Endothelial cell of umbilical vein (primary cell): ENCODE data around the gene OSBPL1A. TPM values are rescaled to one million over a fixed set of nuclear protein-coding genes. Genes with fewer than 3 reads are reported as not detected.

Source experiments
- BruUV-seq: library from RNA; stranded (reverse); fragments of 400-500 nt; replicated peaks from 2 replicates; lab custom pipeline; 2021; lab: Mats Ljungman, UMichigan
- CTCF ChIA-PET: fragments of 300-600, 350-600 bp; sonication (Branson Sonifier 250); formaldehyde crosslinking; loops from one replicate; lab custom pipeline; 2021; ENCODE audit warnings: antibody characterized with exemption, inconsistent platforms; lab: Charles Lee
- POLR2A ChIA-PET: fragments of 300-600, 350-600 bp; sonication (Branson Sonifier 250); formaldehyde crosslinking; loops from one replicate; lab custom pipeline; 2021; ENCODE audit warnings: antibody characterized with exemption, inconsistent platforms; lab: Charles Lee
- DNase-seq: peaks from one replicate; pipeline ENCODE4 v3.0.0-alpha.2; 2011; ENCODE audit warnings: low read depth, low spot score
- FAIRE-seq: peaks from 2 replicates; lab custom pipeline; 2011; peaks lifted over from hg19 to GRCh38; lab: Jason Lieb, UNC
- H2AFZ ChIP-seq: 2 replicates; pipeline ENCODE4 v1.6.0; 2012; ENCODE audit warnings: low read depth, low read length, control low read depth, inconsistent platforms
- H3K27ac ChIP-seq: 2 replicates; pipeline ENCODE4 v1.5.1; 2011; ENCODE audit warnings: low read depth, mild to moderate bottlenecking, control low read depth, low read length, moderate library complexity; ENCODE audit not compliant: insufficient read depth
- H3K27me3 ChIP-seq, 2 experiments: 2 replicates each; pipeline versions ENCODE4 v1.6.0 to v1.6.1; 2011; ENCODE audit warnings: low read length in 2 of 2, mixed read lengths in 1 of 2; ENCODE audit not compliant: control insufficient read depth in 2 of 2, insufficient read depth in 2 of 2
- H3K36me3 ChIP-seq, 2 experiments: 2 replicates in 1 of 2; 3 replicates in 1 of 2; pipeline ENCODE4 v1.5.1; 2011; ENCODE audit warnings: low read length in 2 of 2, mild to moderate bottlenecking in 1 of 2, moderate library complexity in 1 of 2; ENCODE audit not compliant: control insufficient read depth in 2 of 2, insufficient read depth in 2 of 2; ENCODE audit errors: extremely low read depth in 1 of 2
- H3K4me1 ChIP-seq: 3 replicates; pipeline ENCODE4 v1.5.1; 2011; ENCODE audit warnings: mild to moderate bottlenecking, low read length; ENCODE audit not compliant: control insufficient read depth, insufficient read depth; ENCODE audit errors: extremely low read depth
- H3K4me2 ChIP-seq: 2 replicates; pipeline ENCODE4 v1.6.1; 2011; ENCODE audit warnings: low read length, control low read depth, mixed read lengths; ENCODE audit not compliant: insufficient read depth
- H3K4me3 ChIP-seq, 3 experiments: fragments of 200-600 bp in 1 of 3; sonication (generic), shearing (Covaris generic) in 1 of 3; replicated peaks in 1 of 3; 2 replicates each; pipeline ENCODE4 v1.5.1; 2011 to 2016; ENCODE audit warnings: control low read depth in 3 of 3, low read length in 3 of 3, mild to moderate bottlenecking in 2 of 3, inconsistent platforms in 1 of 3, low read depth in 1 of 3, moderate library complexity in 1 of 3; ENCODE audit not compliant: insufficient read depth in 1 of 3
- H3K79me2 ChIP-seq: 2 replicates; pipeline ENCODE4 v1.6.0; 2012; ENCODE audit warnings: low read length, inconsistent platforms; ENCODE audit not compliant: control insufficient read depth, insufficient read depth
- H3K9ac ChIP-seq: replicated peaks from 2 replicates; pipeline ENCODE3; 2011; ENCODE audit warnings: low read length, control low read depth; ENCODE audit not compliant: insufficient read depth; ENCODE audit errors: extremely low read depth
- H3K9me1 ChIP-seq: replicated peaks from 3 replicates; pipeline ENCODE4 v1.6.0; 2011; ENCODE audit warnings: mild to moderate bottlenecking, low read length; ENCODE audit not compliant: control insufficient read depth, insufficient read depth; ENCODE audit errors: extremely low read depth
- H3K9me3 ChIP-seq: replicated peaks from 2 replicates; pipeline ENCODE4 v1.5.1; 2012; ENCODE audit warnings: low read length, inconsistent platforms; ENCODE audit not compliant: control insufficient read depth, insufficient read depth
- H4K20me1 ChIP-seq: replicated peaks from 2 replicates; pipeline ENCODE3; 2011; ENCODE audit warnings: mild to moderate bottlenecking, low read length; ENCODE audit not compliant: control insufficient read depth, insufficient read depth; ENCODE audit errors: extremely low read depth
- CTCF ChIP-seq, 2 donors: IDR thresholded peaks; 1 replicate in 1 of 2; 2 replicates in 1 of 2; pipeline ENCODE4 v1.5.1; 2011; ENCODE audit warnings: low read length in 2 of 2, mild to moderate bottlenecking in 2 of 2, moderate library complexity in 2 of 2, control low read depth in 1 of 2, inconsistent platforms in 1 of 2, low read depth in 1 of 2; ENCODE audit not compliant: insufficient read depth in 1 of 2; ENCODE audit errors: extremely low read depth in 1 of 2
- EZH2 ChIP-seq: IDR thresholded peaks from 2 replicates; pipeline ENCODE4 v1.6.1; 2012; ENCODE audit warnings: borderline replicate concordance, low read depth, mild to moderate bottlenecking, moderate library complexity, low read length, inconsistent platforms; ENCODE audit not compliant: severe bottlenecking
- FOS ChIP-seq: IDR thresholded peaks from 2 replicates; pipeline ENCODE4 v1.6.1; 2011; ENCODE audit warnings: mild to moderate bottlenecking, low read length, moderate library complexity, borderline replicate concordance; ENCODE audit not compliant: insufficient read depth
- GATA2 ChIP-seq: IDR thresholded peaks from 2 replicates; pipeline ENCODE4 v1.7.0; 2011; ENCODE audit warnings: low read depth, mild to moderate bottlenecking, moderate library complexity, mixed read lengths, low read length; ENCODE audit not compliant: insufficient read length, insufficient read depth
- JUN ChIP-seq: IDR thresholded peaks from 2 replicates; pipeline ENCODE4 v1.6.1; 2011; ENCODE audit warnings: borderline replicate concordance, low read depth; ENCODE audit not compliant: insufficient read length, insufficient read depth
- MAX ChIP-seq: IDR thresholded peaks from 2 replicates; pipeline ENCODE4 v1.6.1; 2011; ENCODE audit not compliant: insufficient read depth, insufficient read length
- POLR2A ChIP-seq: IDR thresholded peaks from 2 replicates; pipeline ENCODE4 v1.6.1; 2012; ENCODE audit warnings: low read depth, mild to moderate bottlenecking, control low read depth, low read length
- dilution Hi-C: fragments of 300-500 bp; cut with MboI; formaldehyde crosslinking; loops from one replicate; pipeline ENCODE4 v1.15.0; 2019; ENCODE audit warnings: low sequenced_read_pairs; ENCODE audit not compliant: extremely low pct_ligation_motif_present
- intact Hi-C: fragments of 100-400 bp; cut with micrococcal nuclease; formaldehyde crosslinking; loops from one replicate; pipeline ENCODE4 v1.10.0; 2022
- polyA plus RNA-seq, 4 experiments: library from polyadenylated mRNA; depleted of rRNA in 3 of 4; stranded (reverse) in 3 of 4; unstranded in 1 of 4; fragments of >200 nt; gene quantifications; 2 replicates each; pipeline versions ENCODE4 v1.2.1 to v1.2.3, GENCODE V29; 2011 to 2012; ENCODE audit warnings: missing spikeins in 1 of 4
- total RNA-seq: library from RNA; stranded (reverse); gene quantifications from 2 replicates; pipeline ENCODE4 v1.2.3, GENCODE V29; 2021

Gene OSBPL1A
- total and polyA plus RNA-seq, 2 donors (not counting 3 experiments of a cell fraction or from before 2014, with no cell fraction given) = 6.4 to 16.5 TPM

- no peaks in the 10 kb centered on the region for H3K9me3 ChIP-seq
- no peaks in the 10 kb centered on the region for H3K27me3 ChIP-seq
- no peaks in the 10 kb centered on the region for H3K79me2 ChIP-seq
- H4K20me1 ChIP-seq = no peaks in the 10 kb centered on the region
- no peaks in the 10 kb centered on the region for H3K36me3 ChIP-seq
- no peak overlapping the region for H3K4me3 ChIP-seq
- H3K27ac ChIP-seq = no peak overlapping the region
- no peaks in the 10 kb centered on the region for H3K4me1 ChIP-seq
- CTCF ChIA-PET = no interaction called here
- no peaks in the 10 kb centered on the region for H3K9me1 ChIP-seq
- POLR2A ChIA-PET = no interaction called here
- BruUV-seq = no TSS peak
- dilution Hi-C loops (no loop called here), intact Hi-C loops (no loop called here)
- FAIRE-seq = no peak
- no peak for DNase-seq
- H3K9ac ChIP-seq = no peak overlapping the region
- no peak for TF ChIP-seq CTCF (IDR thresholded peaks at IDR 0.05; ENCODE audit: extremely low read depth in 1 of 2, insufficient read depth in 1 of 2, low read depth in 1 of 2, low read length in 2 of 2)
- no peak for TF ChIP-seq FOS
- no peak for TF ChIP-seq GATA2
- TF ChIP-seq EZH2 = no peak
- no peak for TF ChIP-seq MAX
- no peak for TF ChIP-seq POLR2A
- no peak for TF ChIP-seq JUN
- no peak overlapping the region for H2AFZ ChIP-seq
- no peak overlapping the region for H3K4me2 ChIP-seq
Measured at GRCh38 chr18:24170360-24170759, 227.3 kb downstream of the OSBPL1A start.
